ENCODE data around the gene POLK.
"Not testable (repeated sequence)": the region's sequence is repeated elsewhere in the genome, so short reads cannot be mapped to it uniquely, and the experiment has no call there.

The POLK gene

DNA sequence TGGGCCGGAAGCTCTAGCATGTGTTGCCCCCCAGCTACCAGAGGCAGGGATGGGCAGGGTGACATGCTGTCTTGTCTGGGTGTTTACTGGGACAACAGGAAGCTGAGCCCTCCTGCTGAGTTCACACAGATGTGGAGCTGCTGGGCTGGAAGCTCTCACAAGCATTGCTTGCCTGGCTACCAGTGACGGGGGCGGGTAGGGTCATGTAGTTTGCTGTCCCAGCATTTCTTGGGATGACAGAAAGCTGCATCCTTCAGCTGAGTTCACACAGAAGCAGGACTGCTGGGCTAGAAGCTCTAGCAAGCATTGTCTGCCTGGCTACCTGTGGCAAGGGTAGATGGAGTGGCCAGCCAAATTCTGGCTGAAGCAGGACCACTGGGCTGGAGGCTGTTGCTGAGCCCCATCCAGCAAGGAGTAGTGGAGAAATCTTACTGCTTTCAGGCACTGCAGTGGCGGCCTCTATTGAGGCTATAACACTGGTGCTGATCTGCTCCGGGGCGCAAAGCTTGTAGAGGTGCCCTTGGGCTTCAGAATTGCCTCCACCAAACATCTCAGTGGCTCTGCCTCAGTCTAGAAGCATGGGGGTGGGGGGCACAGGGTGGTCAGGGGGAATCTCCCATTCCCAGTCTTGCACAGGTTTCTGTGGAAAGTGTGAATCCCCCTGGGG, 25.1 kb downstream of the POLK start:
- DNase-seq, result no peak
- in situ Hi-C loops (cut with MboI; ENCODE audit: low pct_unique_long_range_greater_than_20kb, low sequenced_read_pairs), result no loop called here

DNA sequence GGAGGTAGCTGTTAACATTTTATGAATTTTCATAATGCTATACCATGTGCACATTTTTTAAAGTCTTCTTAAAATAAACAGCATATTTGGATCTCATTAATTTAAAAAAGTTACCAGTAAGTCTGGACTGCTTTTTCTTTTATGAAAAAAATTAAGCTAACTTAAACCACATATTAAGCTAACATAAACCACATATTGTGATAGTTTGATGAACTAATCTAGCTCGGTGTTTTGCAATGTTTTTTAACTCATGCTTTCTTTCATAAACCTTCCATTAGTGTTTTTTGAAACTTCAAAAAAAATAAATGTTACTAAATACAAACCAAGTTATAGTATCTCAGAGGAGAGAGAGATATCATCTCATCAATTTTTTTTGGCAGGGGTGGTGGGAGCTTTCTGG, 26.5 kb downstream of the POLK start:
- no peak for DNase-seq
- in situ Hi-C loops (cut with MboI; ENCODE audit: low pct_unique_long_range_greater_than_20kb, low sequenced_read_pairs), result no loop called here

DNA sequence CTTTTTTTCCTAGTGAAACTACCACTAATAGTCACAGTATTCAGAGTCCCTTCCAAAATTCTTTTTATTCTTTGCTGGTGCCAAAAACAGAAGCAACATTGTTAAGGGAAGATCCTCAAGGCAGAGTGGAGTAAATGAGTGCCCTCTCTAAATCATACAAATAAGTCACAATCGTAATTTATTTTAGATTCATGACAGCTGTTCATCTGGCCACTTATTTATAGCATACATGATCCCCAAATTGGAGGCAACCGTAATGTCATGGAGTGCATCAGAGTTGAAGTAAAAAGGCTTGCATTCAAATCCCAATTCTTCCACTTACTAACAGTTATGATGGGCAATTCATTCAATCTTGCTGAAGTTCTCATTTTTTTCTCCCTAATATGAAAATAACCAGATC, 33.4 kb downstream of the POLK start:
- DNase-seq, result no peak
- in situ Hi-C loops (cut with MboI; ENCODE audit: low pct_unique_long_range_greater_than_20kb, low sequenced_read_pairs), result no loop called here

DNA sequence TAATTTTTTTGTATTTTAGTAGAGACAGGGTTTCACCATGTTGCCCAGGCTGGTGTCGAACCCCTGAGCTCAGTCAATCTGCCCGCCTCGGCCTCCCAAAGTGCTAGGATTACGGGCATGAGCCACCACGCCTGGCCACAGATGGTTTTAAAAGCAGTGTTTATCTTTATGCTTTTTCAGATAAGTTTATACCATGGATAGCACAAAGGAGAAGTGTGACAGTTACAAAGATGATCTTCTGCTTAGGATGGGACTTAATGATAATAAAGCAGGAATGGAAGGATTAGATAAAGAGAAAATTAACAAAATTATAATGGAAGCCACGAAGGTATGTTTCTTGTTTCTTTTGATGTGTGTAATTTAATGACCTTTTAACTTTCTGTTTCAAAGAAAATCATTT, 35.1 kb downstream of the POLK start:
- no peak for DNase-seq
- in situ Hi-C loops (cut with MboI; ENCODE audit: low pct_unique_long_range_greater_than_20kb, low sequenced_read_pairs), result no loop called here

DNA sequence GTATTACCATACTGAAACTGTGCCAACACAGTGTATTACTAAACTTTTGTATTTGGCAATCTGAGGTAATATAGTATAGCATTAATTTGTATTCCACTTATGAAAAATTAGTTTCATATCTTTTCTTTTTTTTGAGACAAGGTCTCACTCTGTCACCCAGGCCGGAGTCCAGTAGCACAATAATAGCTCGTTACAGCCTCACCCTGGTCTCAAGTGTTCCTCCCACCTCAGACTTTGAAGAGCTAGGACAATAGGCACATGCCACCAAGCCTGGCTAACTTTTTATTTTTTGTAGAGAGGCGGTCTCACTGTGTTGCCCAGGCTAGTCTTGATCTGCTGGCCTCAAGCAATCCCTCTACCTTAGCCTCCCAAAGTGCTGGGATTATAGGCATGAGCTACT, 36.1 kb downstream of the POLK start:
- in situ Hi-C loops (cut with MboI; ENCODE audit: low pct_unique_long_range_greater_than_20kb, low sequenced_read_pairs), result no loop called here
- DNase-seq, result no peak

DNA sequence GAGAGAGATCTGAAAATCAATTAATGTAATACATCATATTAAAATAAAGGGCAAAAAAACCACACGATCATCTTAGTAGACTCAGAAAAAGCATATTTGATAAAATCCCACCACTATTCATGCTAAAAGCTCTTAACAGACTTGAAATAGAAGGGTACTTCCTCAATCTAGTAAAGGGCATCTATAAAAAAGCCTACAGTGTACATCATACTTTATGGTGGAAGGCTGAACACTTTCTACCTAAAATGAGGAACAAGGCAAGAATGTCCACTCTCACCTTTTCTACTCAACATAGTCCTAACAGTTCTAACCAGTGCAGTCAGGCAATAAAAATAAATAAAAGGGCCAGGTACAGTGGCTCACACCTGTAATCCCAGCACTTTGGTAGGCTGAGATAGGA, 38.9 kb downstream of the POLK start:
- in situ Hi-C loops (cut with MboI; ENCODE audit: low pct_unique_long_range_greater_than_20kb, low sequenced_read_pairs), result no loop called here
- DNase-seq, result peak; percentile 35

DNA sequence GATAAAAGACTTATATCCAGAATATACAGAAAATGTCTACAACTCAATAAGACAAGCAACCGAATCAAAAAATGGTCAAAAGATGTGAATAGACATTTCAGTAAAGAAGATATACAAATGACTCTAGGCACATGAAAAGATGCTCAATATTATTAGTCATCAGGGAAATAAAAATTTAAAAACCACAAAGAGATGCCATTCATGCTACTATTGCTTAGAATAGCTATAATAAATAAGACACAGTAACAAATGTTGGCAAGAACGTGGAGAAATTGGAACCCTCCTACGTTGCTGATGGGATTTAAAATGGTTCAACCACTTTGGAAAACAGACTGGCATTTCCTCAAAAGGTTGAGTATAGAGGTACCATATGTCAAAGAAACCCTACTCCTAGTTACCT, 39.8 kb downstream of the POLK start:
- DNase-seq, result no peak
- in situ Hi-C loops (cut with MboI; ENCODE audit: low pct_unique_long_range_greater_than_20kb, low sequenced_read_pairs), result no loop called here

DNA sequence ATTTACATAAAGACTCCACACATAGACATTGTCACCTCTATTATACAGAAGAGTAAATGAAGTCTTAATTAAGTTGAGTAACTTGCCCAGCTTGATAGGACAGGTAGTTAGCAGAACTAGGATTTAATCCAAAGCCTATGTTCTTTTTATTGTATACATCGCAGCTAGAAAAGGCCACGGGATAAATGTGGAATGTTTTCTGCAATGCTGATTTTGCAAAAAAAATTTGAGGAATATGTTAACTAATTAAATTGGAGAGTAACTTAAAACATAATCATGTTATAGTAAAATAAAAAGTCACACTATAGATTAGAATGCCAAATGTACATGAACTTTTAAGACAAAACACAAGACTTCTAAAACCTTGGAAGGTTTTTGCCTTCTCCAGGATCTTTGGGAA, 41.1 kb downstream of the POLK start:
- no peak for DNase-seq

DNA sequence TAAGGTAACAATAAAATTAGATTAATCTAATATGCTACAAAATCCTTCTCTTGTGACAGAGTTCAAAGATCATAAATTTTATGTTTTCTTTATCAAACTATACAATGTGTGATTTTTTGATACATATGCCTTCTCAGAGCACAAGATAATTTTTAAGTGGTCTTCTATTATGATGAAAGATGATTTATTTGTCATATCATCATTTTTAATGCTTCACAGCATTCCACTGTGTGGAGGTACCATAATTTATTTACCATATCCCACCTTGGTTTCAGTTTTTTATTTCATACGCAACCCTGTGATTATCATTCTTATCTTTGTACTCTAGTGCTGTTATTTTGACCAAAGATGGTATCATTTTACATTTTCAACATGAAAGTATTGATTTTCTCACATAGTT, 41.7 kb downstream of the POLK start:
- in situ Hi-C loops (cut with MboI; ENCODE audit: low pct_unique_long_range_greater_than_20kb, low sequenced_read_pairs), result no loop called here
- DNase-seq, result no peak

More for the DNA sequence above, 41.1 kb downstream of the POLK start:
- in situ Hi-C loops (cut with MboI; ENCODE audit: low pct_unique_long_range_greater_than_20kb, low sequenced_read_pairs), result no loop called here

DNA sequence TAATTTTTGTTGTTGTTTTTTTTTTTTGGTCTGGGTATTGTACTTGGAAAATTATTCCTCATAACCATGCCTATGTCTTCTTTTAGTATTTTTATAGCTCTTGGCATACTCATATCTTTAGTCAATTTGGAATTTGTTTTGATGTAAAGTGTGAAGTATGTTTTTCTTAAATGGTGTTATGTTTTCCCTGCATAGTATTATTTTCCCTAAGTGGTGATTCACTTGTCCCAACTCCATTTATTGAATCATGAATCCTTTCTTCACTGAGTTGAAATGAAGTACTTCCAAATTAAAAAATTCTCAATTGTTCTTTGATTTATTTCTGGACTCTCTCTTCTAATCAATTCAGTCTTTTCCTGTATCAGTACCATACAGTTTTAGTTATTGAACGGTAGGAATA, 46.5 kb downstream of the POLK start:
- no peak for DNase-seq
- in situ Hi-C loops (cut with MboI; ENCODE audit: low pct_unique_long_range_greater_than_20kb, low sequenced_read_pairs), result no loop called here

DNA sequence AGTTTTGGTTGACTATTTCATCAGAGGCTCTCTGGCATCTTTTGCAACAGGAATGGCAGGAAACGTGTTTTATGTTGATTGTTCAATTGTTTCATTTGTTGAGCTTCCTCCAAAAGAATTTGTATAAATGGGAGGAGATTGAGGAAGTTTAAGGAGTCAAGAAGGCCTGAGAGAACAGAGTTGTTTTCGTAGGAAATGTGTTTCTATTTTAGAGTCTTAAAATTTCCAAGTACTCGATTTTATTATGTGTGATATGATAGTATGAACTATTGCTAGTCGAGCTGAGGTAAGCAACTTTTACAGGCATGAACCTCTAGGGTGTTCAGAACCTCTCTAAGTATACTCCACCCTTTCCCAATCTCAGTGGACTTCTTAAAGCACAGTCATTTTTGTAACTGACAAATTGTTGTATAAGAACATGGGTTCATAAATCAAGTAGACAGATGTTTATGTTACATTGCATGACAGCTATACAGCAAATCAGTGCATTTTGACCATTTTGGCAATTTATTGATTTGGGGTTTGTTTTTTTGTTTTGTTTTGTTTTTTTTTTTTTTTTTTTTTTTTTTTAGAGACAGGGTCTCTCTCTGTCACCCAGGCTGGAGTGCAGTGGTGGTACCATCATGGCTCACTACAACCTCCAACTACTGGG, 47.4 kb downstream of the POLK start:
- in situ Hi-C loops (cut with MboI; ENCODE audit: low pct_unique_long_range_greater_than_20kb, low sequenced_read_pairs), result no loop called here
- DNase-seq, result peak; percentile 44

DNA sequence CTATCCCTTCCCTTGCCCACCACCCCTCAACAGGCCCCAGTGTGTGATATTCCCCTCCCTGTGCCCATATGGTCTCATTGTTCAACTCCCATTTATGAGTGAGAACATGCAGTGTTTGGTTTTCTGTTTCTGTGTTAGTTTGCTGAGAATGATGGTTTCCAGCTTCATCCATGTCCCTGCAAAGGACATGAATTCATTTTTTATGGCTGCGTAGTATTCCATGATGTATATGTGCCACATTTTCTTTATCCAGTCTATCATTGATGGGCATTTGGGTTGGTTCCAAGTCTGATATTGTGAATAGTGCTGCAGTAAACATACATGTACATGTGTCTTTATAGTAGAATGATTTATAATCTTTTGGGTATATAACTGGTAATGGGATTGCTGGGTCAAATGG, 49.0 kb downstream of the POLK start:
- DNase-seq; in situ Hi-C loops (cut with MboI; ENCODE audit: low pct_unique_long_range_greater_than_20kb, low sequenced_read_pairs): not testable (repeated sequence)

DNA sequence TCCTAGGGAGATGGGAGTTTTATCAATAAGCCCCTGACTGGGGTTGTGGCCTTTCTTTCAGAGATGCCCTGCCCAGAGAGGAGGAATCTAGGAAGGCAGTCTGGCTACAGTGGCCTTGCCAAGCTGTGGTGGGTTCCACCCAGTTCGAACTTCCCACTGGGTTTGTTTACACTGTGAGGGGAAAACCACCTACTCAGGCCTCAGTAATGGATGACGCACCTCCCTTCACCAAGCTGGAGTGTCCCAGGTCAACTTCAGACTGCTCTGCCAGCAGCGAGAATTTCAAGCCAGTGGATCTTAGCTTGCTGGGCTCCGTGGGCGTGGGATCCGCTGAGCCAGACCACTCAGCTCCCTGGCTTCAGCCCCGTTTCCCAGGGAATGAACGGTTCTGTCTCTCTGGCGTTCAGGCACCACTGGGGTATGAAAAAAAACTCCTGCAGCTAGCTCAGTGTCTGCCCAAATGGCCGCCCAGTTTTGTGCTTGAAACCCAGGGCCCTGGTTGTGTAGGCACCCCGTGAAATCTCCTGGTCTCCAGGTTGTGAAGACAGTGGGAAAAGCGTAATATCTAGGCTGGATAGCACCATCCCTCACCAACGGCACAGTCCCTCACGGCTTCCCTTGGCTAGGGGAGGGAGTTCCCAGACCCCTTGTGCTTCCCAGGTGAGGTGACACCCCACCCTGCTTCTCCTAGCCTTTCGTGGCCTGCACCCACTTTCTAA, 54.5 kb downstream of the POLK start:
- DNase-seq; in situ Hi-C loops (cut with MboI; ENCODE audit: low pct_unique_long_range_greater_than_20kb, low sequenced_read_pairs): not testable (repeated sequence)

DNA sequence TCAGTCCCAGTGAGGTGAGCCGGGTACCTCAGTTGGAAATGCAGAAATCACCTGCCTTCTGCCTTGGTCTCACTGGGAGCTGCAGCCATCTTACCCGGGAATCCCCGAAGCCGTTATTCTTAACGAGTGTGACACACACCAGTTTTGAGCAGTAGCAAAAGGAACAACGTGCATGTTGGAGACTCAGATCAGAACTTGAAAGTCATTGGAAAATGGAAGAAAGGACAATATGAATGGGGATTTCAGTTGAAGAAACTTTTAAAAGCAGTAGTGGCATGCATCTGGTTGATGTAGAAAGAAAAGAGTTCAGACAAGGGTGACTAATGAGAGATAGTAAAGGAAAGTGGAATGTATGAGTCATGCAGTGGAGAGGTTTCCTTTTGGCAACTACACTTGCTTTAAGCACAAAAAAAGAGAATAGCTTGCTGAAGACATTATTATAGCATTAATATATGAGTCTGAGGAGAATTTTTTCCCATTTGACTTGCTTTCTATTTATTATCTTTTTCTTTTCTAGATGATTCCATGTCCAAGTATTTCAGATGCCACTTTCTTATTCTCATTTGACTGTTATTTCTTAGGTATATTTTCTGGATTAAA, 55.1 kb downstream of the POLK start:
- in situ Hi-C loops (cut with MboI; ENCODE audit: low pct_unique_long_range_greater_than_20kb, low sequenced_read_pairs), result no loop called here

DNA sequence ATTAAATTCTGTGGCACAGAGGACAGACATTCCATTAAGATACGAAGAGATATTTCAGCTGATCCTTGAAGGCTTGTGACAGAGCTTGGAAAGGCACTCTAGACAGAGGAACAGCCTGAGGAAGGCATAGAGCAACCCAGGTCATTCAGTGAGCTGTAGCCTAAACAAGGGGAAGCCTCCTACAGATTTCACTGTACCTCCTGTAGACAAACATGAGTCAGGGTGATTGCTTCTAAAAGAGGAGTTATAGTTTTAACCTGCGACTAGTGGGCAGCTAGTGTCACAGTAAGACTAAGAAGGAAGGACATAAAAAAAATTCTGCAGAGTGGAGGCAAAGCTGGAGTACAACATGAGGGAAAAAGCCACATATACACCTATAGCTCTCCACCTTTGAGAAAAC, 56.0 kb downstream of the POLK start:
- peak; percentile 21 for DNase-seq
- in situ Hi-C loops (cut with MboI; ENCODE audit: low pct_unique_long_range_greater_than_20kb, low sequenced_read_pairs), result no loop called here

More for the DNA sequence above, 55.1 kb downstream of the POLK start:
- DNase-seq, result peak; percentile 75

DNA sequence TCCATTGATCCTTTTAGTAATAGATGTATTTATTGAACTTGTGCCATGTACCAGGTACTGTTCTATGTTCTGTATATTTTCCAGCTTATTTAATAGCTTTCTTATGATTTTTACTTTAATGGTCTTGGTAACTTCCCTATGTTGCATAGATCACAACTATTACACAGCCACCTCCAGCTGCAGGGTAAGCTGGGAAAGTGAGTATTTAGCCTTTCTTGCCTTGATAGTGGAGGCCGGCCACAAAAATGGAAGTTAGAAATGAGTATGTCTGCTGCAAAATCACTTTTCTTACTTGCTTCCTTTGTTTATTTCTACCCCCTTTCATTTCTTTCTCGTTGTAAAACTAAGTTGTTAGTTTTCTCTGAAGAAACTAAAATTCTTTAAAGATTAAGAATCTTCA, 56.5 kb downstream of the POLK start:
- no peak for DNase-seq
- in situ Hi-C loops (cut with MboI; ENCODE audit: low pct_unique_long_range_greater_than_20kb, low sequenced_read_pairs), result no loop called here

DNA sequence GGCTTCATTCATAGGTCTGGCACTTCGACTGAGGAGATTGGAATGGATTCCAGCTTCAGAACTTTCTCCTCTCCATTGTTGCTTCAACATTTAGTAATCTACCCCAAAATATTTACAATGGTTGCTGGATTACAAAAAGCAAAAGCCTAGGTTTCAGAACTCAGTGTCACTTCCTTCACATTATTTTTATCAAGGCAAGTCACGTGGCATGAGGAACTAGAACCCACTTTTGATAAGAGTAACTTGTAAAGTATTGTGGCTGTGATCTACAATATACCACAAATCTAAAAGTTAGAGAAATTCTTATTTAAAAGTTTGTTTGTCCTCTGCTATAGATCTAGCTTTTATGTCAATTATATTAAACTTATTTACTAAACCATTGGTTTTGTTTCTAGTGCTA, 59.9 kb downstream of the POLK start:
- in situ Hi-C loops (cut with MboI; ENCODE audit: low pct_unique_long_range_greater_than_20kb, low sequenced_read_pairs), result no loop called here
- no peak for DNase-seq

DNA sequence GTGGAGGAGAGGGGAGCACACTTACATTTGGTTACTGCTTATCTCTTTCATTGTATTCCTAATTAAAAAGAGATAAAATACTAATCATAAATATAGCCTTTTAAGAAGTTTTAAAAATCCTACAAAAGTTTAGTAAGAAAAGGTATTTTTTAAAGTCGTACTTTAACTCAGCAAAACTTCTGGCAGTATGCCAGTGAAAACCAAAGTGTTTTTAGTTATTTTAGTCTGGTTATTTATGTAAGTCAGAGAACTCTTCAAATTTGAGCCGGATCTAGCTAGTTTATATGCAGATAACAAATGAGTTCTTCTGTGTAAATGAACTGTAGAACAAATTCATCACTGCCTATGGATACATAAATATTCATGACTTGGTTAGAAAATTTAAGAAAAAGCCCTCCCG, 63.1 kb downstream of the POLK start:
- no peak for DNase-seq
- in situ Hi-C loops (cut with MboI; ENCODE audit: low pct_unique_long_range_greater_than_20kb, low sequenced_read_pairs), result no loop called here

DNA sequence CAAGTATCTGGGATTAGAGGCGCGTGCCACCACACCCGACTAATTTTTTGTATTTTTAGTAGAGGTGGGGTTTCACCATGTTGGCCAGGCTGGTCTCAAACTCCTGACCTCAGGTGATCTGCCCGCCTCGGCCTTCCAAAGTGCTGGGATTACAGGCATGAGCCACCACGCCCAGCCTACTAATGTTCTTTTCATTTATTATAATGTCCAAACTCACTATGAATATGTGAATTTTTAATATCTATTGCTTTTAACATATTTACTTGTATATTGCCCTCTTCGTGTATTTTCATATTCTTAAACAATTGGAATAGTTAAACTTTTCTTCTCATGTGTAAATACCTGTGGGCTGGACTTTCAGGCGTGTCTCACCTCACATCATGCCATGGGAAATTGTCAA, 66.6 kb downstream of the POLK start:
- in situ Hi-C loops (cut with MboI; ENCODE audit: low pct_unique_long_range_greater_than_20kb, low sequenced_read_pairs), result not testable (repeated sequence)

DNA sequence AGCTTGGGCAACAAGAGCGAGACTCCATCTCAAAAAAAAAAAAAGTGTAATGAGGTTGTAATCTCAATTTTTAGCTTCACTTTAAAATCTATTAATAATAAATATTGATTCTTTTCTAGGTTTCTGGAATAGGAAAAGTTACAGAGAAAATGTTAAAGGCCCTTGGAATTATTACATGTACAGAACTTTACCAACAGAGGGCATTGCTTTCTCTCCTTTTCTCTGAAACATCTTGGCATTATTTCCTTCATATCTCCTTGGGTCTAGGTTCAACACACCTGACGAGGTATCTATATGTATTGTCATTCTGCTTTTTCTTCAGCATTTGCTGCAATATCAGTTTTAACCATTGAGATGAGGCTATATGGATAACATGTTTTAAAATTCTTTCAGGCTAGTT, 73.0 kb downstream of the POLK start:
- DNase-seq, result no peak
- in situ Hi-C loops (cut with MboI; ENCODE audit: low pct_unique_long_range_greater_than_20kb, low sequenced_read_pairs), result no loop called here

More for the DNA sequence above, 66.6 kb downstream of the POLK start:
- DNase-seq, result not testable (repeated sequence)

Measured in KBM-7 (cell line).